Stimulated activated naive CD8-positive, alpha-beta T cell treated with anti-CD3 and anti-CD28 coated beads, Interleukin-15, Interleukin-2, amounts not matched to agents 100 ng/mL and 50 ng/mL, for 24 hours (primary cell): ENCODE data around the gene HAUS3.

Experiments
- H3K27ac Mint-ChIP-seq: one replicate; pipeline ENCODE4 v1.8.0; 2021; ENCODE audit warnings: mild to moderate bottlenecking, mixed read lengths
- H3K27me3 Mint-ChIP-seq: one replicate; pipeline ENCODE4 v1.8.0; 2021; ENCODE audit warnings: mixed read lengths
- H3K36me3 Mint-ChIP-seq: one replicate; pipeline ENCODE4 v1.8.0; 2021; ENCODE audit warnings: low read depth, mixed read lengths
- H3K4me1 Mint-ChIP-seq: one replicate; pipeline ENCODE4 v1.8.0; 2021; ENCODE audit warnings: low read depth, mixed read lengths
- H3K4me3 Mint-ChIP-seq: one replicate; pipeline ENCODE4 v1.8.0; 2021; ENCODE audit warnings: mild to moderate bottlenecking, mixed read lengths
- H3K9me3 Mint-ChIP-seq: one replicate; pipeline ENCODE4 v1.8.0; 2021; ENCODE audit warnings: mixed read lengths

The HAUS3 gene

GRCh38 chr4:2252530-2253091, 10.7 kb upstream of the HAUS3 start:
- Mint-ChIP-seq H3K4me3 (no peak overlapping the region), H3K36me3 (no peaks in the 10 kb centered on the region), H3K27ac (no peak overlapping the region), H3K9me3 (no peaks in the 10 kb centered on the region), H3K27me3 (no peaks in the 10 kb centered on the region), H3K4me1 (no peaks in the 10 kb centered on the region)

DNA sequence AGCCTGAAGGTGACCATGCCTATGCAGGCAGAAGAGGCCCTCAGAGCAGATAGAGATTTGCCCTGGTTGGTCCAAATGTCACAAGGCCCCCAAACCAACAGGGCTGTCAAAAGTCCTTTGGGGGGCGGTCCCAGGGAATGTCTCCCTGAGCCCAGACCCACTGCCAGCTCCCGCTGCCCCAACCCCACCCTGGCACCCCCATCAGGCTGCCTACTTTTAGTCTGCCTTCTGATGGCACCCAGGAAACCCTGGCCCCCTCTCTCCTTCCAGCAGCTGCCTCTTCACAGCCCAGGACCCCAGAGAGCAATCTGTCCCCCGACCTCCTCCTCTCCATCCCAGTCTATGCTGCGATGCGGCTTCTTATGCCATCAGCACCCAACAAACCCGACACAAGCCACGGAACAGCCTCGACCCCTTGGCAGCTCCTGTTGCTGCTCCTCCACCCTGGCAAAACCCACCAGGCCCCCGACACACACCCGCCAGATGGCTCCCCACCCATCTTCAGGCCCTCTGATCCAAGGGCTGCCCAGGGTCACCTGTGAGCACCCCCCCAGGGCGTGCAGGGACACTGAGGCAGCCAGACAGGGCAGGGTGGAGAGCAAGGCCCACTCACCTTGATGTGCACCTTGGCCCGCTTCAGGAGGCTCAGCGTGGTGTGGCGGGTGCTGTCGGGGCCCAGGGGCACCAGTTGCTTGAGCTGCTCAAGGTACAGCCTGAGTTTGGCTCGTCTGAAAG, 10.0 kb upstream of the HAUS3 start:
- Mint-ChIP-seq H3K27me3 (no peaks in the 10 kb centered on the region), H3K4me3 (no peak overlapping the region), H3K4me1 (no peaks in the 10 kb centered on the region), H3K27ac (no peak overlapping the region), H3K36me3 (no peaks in the 10 kb centered on the region), H3K9me3 (no peaks in the 10 kb centered on the region)

GRCh38 chr4:2251073-2251794, 9.3 kb upstream of the HAUS3 start:
- no peak overlapping the region for H3K27ac Mint-ChIP-seq
- no peaks in the 10 kb centered on the region for H3K36me3 Mint-ChIP-seq
- no peak overlapping the region for H3K4me3 Mint-ChIP-seq
- no peaks in the 10 kb centered on the region for H3K4me1 Mint-ChIP-seq
- no peaks in the 10 kb centered on the region for H3K9me3 Mint-ChIP-seq
- H3K27me3 Mint-ChIP-seq = no peaks in the 10 kb centered on the region

GRCh38 chr4:2250357-2251072, 8.6 kb upstream of the HAUS3 start:
- Mint-ChIP-seq H3K4me1 (no peaks in the 10 kb centered on the region), H3K4me3 (no peak overlapping the region), H3K27me3 (no peaks in the 10 kb centered on the region), H3K27ac (no peak overlapping the region), H3K36me3 (no peaks in the 10 kb centered on the region), H3K9me3 (no peaks in the 10 kb centered on the region)

GRCh38 chr4:2249526-2250356, 7.8 kb upstream of the HAUS3 start:
- H3K4me1 Mint-ChIP-seq = peaks cover 7% of the 10 kb centered on the region
- H3K36me3 Mint-ChIP-seq = no peaks in the 10 kb centered on the region
- H3K27ac Mint-ChIP-seq = no peak overlapping the region
- no peak overlapping the region for H3K4me3 Mint-ChIP-seq
- no peaks in the 10 kb centered on the region for H3K9me3 Mint-ChIP-seq
- no peaks in the 10 kb centered on the region for H3K27me3 Mint-ChIP-seq

DNA sequence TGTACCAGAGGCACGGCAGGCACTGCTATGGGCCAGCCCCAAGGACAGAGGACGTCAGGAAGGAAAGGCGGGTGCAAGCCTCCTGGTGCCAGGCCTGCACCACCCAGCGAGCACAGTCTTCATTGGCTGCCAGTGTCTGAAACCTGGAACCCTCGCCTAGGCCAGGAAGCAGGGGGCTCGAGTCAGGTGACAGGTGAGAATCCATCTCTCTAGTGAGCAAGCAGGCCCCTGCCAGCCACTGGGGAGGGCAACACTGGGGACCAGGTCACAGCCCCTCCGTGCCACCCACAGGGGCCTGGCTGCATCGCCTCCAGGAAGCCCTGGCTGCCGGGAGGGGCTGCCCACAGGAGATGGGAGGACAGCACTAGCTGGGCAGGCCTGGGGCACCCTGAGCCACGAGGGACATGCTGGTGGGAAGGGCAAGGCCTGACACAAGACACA, 6.9 kb upstream of the HAUS3 start:
- Mint-ChIP-seq H3K9me3 (no peaks in the 10 kb centered on the region), H3K4me1 (peaks cover 8% of the 10 kb centered on the region), H3K27ac (no peak overlapping the region), H3K27me3 (no peaks in the 10 kb centered on the region), H3K36me3 (no peaks in the 10 kb centered on the region), H3K4me3 (no peak overlapping the region)

GRCh38 chr4:2248044-2248780, 6.3 kb upstream of the HAUS3 start:
- peaks cover 13% of the 10 kb centered on the region for H3K4me1 Mint-ChIP-seq
- H3K4me3 Mint-ChIP-seq = no peak overlapping the region
- H3K27me3 Mint-ChIP-seq = no peaks in the 10 kb centered on the region
- H3K9me3 Mint-ChIP-seq = no peaks in the 10 kb centered on the region
- H3K27ac Mint-ChIP-seq = no peak overlapping the region
- H3K36me3 Mint-ChIP-seq = no peaks in the 10 kb centered on the region

GRCh38 chr4:2247128-2248043, 5.5 kb upstream of the HAUS3 start:
- H3K27me3 Mint-ChIP-seq = no peaks in the 10 kb centered on the region
- H3K9me3 Mint-ChIP-seq = no peaks in the 10 kb centered on the region
- no peak overlapping the region for H3K27ac Mint-ChIP-seq
- no peaks in the 10 kb centered on the region for H3K36me3 Mint-ChIP-seq
- H3K4me3 Mint-ChIP-seq = no peak overlapping the region
- peaks cover 13% of the 10 kb centered on the region for H3K4me1 Mint-ChIP-seq

- peaks cover 13% of the 10 kb centered on the region for H3K4me1 Mint-ChIP-seq
- H3K36me3 Mint-ChIP-seq = no peaks in the 10 kb centered on the region
- H3K27me3 Mint-ChIP-seq = no peaks in the 10 kb centered on the region
- no peak overlapping the region for H3K4me3 Mint-ChIP-seq
- no peaks in the 10 kb centered on the region for H3K9me3 Mint-ChIP-seq
- H3K27ac Mint-ChIP-seq = no peak overlapping the region
Measured at GRCh38 chr4:2246384-2247127, 4.6 kb upstream of the HAUS3 start.

DNA sequence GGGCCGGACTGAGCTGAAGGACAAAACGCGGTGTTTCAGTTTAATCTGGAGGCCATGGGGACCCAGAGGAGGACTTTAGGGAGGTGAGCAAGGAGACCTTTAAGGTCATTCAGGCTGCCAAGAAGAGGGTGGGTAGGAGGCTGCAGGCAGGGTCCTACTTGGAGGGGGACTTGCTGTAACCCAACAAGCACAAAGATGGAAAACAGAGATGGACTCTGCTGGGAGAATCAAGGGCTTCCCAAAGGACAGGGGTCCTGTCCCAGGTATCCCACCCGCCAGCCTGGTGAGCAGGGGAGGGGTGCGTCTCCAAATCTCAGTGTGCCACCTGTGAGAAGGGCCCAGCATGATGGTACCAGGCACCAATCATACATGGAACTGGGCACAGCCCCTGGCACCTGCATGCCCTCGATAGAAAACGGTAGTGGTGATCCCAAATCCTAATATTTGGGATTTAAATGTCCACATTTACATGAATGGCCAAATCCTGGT, 3.9 kb upstream of the HAUS3 start:
- no peak overlapping the region for H3K4me3 Mint-ChIP-seq
- no peaks in the 10 kb centered on the region for H3K9me3 Mint-ChIP-seq
- H3K36me3 Mint-ChIP-seq = peaks cover under 1% of the 10 kb centered on the region
- no peak overlapping the region for H3K27ac Mint-ChIP-seq
- H3K4me1 Mint-ChIP-seq = peaks cover 16% of the 10 kb centered on the region
- H3K27me3 Mint-ChIP-seq = no peaks in the 10 kb centered on the region

GRCh38 chr4:2245057-2245786, 3.3 kb upstream of the HAUS3 start:
- Mint-ChIP-seq H3K27me3 (no peaks in the 10 kb centered on the region), H3K4me3 (no peak overlapping the region)

More at GRCh38 chr4:2245057-2245786, 3.3 kb upstream of the HAUS3 start:
- peaks cover 22% of the 10 kb centered on the region for H3K4me1 Mint-ChIP-seq
- peak overlapping the region; percentile 18 for H3K27ac Mint-ChIP-seq
- H3K36me3 Mint-ChIP-seq = peaks cover 6% of the 10 kb centered on the region
- no peaks in the 10 kb centered on the region for H3K9me3 Mint-ChIP-seq
